ENCODE measurements around the gene SPEN. TPM values are rescaled to one million over a fixed set of nuclear protein-coding genes. Genes with fewer than 3 reads are reported as not detected.

SPEN gene
- total and polyA plus RNA-seq, 2 of the 13 experiments (the other 11 are each of a cell fraction or from before 2014, with no cell fraction given), result 4.8 to 14.0 TPM

DNA sequence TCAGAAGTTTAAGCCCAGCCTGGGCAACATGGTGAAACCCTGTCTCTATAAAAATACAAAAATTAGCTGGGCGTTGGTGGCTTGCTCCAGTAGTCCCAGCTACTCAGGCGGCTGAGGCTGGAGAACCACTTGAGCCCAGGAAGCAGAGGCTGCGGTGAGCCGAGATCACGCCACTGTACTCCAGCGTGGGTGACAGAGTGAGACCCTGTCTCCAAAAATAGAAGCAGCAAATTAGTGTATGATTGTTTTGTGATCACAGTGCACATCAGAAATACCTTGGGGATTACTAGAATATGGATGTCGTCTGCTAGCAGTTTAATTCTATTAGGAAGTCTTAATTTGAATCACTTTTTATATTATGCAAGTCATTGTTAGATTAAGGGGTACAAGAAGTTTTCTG lies 69.4 kb downstream of the SPEN start:
- H3K27me3 ChIP-seq (ENCODE audit: control insufficient read depth in 1 of 2, insufficient read depth in 2 of 2, low read length in 2 of 2), result no peaks in the 10 kb centered on the region
- CTCF ChIA-PET (ENCODE audit: low intra/inter-chr PET ratio, low total read pairs), result no interaction called here
- FAIRE-seq, result no peak
- intact Hi-C loops (cut with micrococcal nuclease; ENCODE audit: unreplicated experiment), result no loop called here
- H3K4me2 ChIP-seq (ENCODE audit: low read depth, low read length), result no peak overlapping the region
- no peak overlapping the region for H3K9ac ChIP-seq (ENCODE audit: insufficient read depth, low read depth, low read length)
- no TSS peak for BruUV-seq (replicated peaks)
- no peak for DNase-seq (ENCODE audit: low spot score)
- H3K9me3 ChIP-seq (ENCODE audit: low read length), result no peaks in the 10 kb centered on the region
- in situ Hi-C loops (cut with HindIII; ENCODE audit: extremely low pct_ligation_motif_present, low pct_unique_long_range_greater_than_20kb), result no loop called here
- no peak for ATAC-seq
- H3K36me3 ChIP-seq (replicated peaks in 1 of 2; ENCODE audit: control insufficient read depth in 1 of 2, insufficient read depth in 2 of 2, low read length in 2 of 2), result peaks cover 22 to 80% of the 10 kb centered on the region in 2 experiments
- peaks cover 5% of the 10 kb centered on the region for H3K79me2 ChIP-seq (ENCODE audit: insufficient read depth, low read length)
- H3K4me3 ChIP-seq (replicated peaks in 1 of 3; ENCODE audit: insufficient read depth in 1 of 3, low read depth in 2 of 3, low read length in 3 of 3), result no peak overlapping the region
- no peaks in the 10 kb centered on the region; the same call in 1 of the 2 replicates for H4K20me1 ChIP-seq (ENCODE audit: insufficient read depth, low read length)
- H3K4me1 ChIP-seq (ENCODE audit: insufficient read depth, low read length), result no peaks in the 10 kb centered on the region
- no peak overlapping the region for H3K27ac ChIP-seq (ENCODE audit: extremely low read length, insufficient read depth, low read length)
- WGBS (ENCODE audit: low lambda C conversion rate), result 97% methylated on average over 7 of the region's 7 CpGs
- H2AFZ ChIP-seq (ENCODE audit: low read length), result no peak overlapping the region
- POLR2A ChIA-PET, result no interaction called here
- TF ChIP-seq ATF7 (IDR thresholded peaks at IDR 0.05), result no peak
- TF ChIP-seq ATF7 (CRISPR knock-in tag; IDR thresholded peaks at IDR 0.05), result no peak
- TF ChIP-seq IRX3 (CRISPR knock-in tag; IDR thresholded peaks at IDR 0.05; ENCODE audit: borderline replicate concordance, low read depth), result no peak

DNA sequence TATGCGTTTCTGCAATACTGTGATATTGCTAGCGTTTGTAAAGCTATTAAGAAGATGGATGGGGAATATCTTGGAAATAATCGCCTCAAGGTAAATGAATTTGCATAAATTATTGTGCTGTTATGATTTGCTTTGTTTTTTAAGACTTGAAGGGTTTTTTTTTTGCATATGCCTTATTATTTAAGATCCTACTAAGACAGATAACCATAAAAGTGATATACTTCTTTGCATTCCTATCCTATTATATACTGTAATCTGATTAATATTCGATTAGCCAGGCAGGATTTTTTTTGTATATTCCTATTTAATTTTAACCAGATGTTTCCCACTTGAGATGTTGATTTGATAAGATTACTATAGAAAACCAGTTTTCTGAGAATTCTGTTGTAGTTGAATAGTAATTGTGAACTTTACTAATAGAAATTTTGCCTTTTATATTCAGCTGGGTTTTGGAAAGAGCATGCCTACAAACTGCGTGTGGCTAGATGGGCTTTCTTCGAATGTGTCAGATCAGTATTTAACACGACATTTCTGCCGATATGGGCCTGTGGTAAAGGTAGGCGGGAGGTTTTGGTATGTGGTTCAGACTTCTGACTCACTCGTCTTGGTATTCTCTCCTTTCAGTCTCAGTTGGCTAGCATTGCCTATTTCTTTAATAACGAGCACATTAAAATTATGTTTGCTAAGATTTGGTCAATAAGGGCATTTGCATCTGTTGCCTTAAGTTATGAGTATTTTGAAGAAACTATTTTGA lies 71.6 kb downstream of the SPEN start:
- Histone ChIP-seq H3K9me3 (ENCODE audit: low read length) (no peaks in the 10 kb centered on the region), H4K20me1 (ENCODE audit: insufficient read depth, low read length) (no peaks in the 10 kb centered on the region), H3K9ac (ENCODE audit: insufficient read depth, low read depth, low read length) (no peak overlapping the region), H3K79me2 (ENCODE audit: insufficient read depth, low read length) (no peaks in the 10 kb centered on the region), H3K4me2 (ENCODE audit: low read depth, low read length) (no peak overlapping the region), H3K36me3 (replicated peaks in 1 of 2; ENCODE audit: control insufficient read depth in 1 of 2, insufficient read depth in 2 of 2, low read length in 2 of 2) (peaks cover 23 to 83% of the 10 kb centered on the region in 2 experiments), H3K27ac (ENCODE audit: extremely low read length, insufficient read depth, low read length) (no peak overlapping the region), H3K4me1 (ENCODE audit: insufficient read depth, low read length) (no peaks in the 10 kb centered on the region), H3K27me3 (ENCODE audit: control insufficient read depth in 1 of 2, insufficient read depth in 2 of 2, low read length in 2 of 2) (no peaks in the 10 kb centered on the region), H3K4me3 (replicated peaks in 1 of 3; ENCODE audit: insufficient read depth in 1 of 3, low read depth in 2 of 3, low read length in 3 of 3) (no peak overlapping the region), H2AFZ (ENCODE audit: low read length) (no peak overlapping the region)
- FAIRE-seq, result no peak
- ChIA-PET CTCF (ENCODE audit: low intra/inter-chr PET ratio, low total read pairs) (no interaction called here), POLR2A (no interaction called here)
- TF ChIP-seq ZNF235 (CRISPR knock-in tag; IDR thresholded peaks at IDR 0.05; ENCODE audit: borderline replicate concordance) (no peak), ZBTB21 (CRISPR knock-in tag; IDR thresholded peaks at IDR 0.05) (no peak), IRF2 (CRISPR knock-in tag; IDR thresholded peaks at IDR 0.05) (no peak), ZNF232 (CRISPR knock-in tag; IDR thresholded peaks at IDR 0.05; ENCODE audit: borderline replicate concordance) (no peak), ZNF615 (CRISPR knock-in tag; IDR thresholded peaks at IDR 0.05; ENCODE audit: borderline replicate concordance) (no peak), ZNF225 (CRISPR knock-in tag; IDR thresholded peaks at IDR 0.05) (no peak), ZNF777 (CRISPR knock-in tag; IDR thresholded peaks at IDR 0.05) (no peak), ZSCAN25 (CRISPR knock-in tag; IDR thresholded peaks at IDR 0.05) (no peak), ZNF709 (CRISPR knock-in tag; IDR thresholded peaks at IDR 0.05) (no peak), ZNF556 (CRISPR knock-in tag; IDR thresholded peaks at IDR 0.05; ENCODE audit: borderline replicate concordance) (no peak), MED1 (CRISPR knock-in tag; IDR thresholded peaks at IDR 0.05) (no peak), CREB1 (IDR thresholded peaks at IDR 0.05) (no peak), CREB1 (CRISPR knock-in tag; IDR thresholded peaks at IDR 0.05) (no peak), U2AF1 (optimal IDR thresholded peaks at IDR 0.05; ENCODE audit: low read depth, low read length) (no peak)
- TF ChIP-seq, protein P1, sequence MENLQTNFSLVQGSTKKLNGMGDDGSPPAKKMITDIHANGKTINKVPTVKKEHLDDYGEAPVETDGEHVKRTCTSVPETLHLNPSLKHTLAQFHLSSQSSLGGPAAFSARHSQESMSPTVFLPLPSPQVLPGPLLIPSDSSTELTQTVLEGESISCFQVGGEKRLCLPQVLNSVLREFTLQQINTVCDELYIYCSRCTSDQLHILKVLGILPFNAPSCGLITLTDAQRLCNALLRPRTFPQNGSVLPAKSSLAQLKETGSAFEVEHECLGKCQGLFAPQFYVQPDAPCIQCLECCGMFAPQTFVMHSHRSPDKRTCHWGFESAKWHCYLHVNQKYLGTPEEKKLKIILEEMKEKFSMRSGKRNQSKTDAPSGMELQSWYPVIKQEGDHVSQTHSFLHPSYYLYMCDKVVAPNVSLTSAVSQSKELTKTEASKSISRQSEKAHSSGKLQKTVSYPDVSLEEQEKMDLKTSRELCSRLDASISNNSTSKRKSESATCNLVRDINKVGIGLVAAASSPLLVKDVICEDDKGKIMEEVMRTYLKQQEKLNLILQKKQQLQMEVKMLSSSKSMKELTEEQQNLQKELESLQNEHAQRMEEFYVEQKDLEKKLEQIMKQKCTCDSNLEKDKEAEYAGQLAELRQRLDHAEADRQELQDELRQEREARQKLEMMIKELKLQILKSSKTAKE (CRISPR knock-in tag; IDR thresholded peaks at IDR 0.05; ENCODE audit: borderline replicate concordance), result no peak
- intact Hi-C loops (cut with micrococcal nuclease; ENCODE audit: unreplicated experiment) (no loop called here), in situ Hi-C loops (cut with HindIII; ENCODE audit: extremely low pct_ligation_motif_present, low pct_unique_long_range_greater_than_20kb) (no loop called here)
- ATAC-seq, result no peak
- BruUV-seq (replicated peaks), result no TSS peak
- DNase-seq (ENCODE audit: low spot score), result no peak
- WGBS (ENCODE audit: low lambda C conversion rate), result 96% methylated on average over 11 of the region's 11 CpGs
